Ascending aorta (tissue), 2 donors: ENCODE results near the gene MB. TPM values are rescaled to one million over a fixed set of nuclear protein-coding genes. Genes with fewer than 3 reads are reported as not detected.

ENCODE experiments used
- DNase-seq, 2 donors: peaks; one replicate each; pipeline ENCODE4 v3.0.0-alpha.2; 2019; ENCODE audit warnings: low spot score in 2 of 2
- H3K27ac ChIP-seq, 2 donors: fragments of 200-600 bp; sonication (generic); one replicate each; pipeline ENCODE4 v1.5.1; 2016 to 2017; ENCODE audit warnings: mild to moderate bottlenecking in 1 of 2
- H3K27me3 ChIP-seq: fragments of 200-600 bp; sonication (generic); one replicate; pipeline ENCODE4 v1.5.1; 2017
- H3K36me3 ChIP-seq, 2 donors: fragments of 200-600 bp; sonication (generic); one replicate each; pipeline ENCODE4 v1.5.1; 2016
- H3K4me1 ChIP-seq, 2 donors: fragments of 200-600 bp; sonication (generic); one replicate each; pipeline ENCODE4 v1.5.1; 2016 to 2017; ENCODE audit warnings: mild to moderate bottlenecking in 1 of 2
- H3K4me3 ChIP-seq, 2 donors: fragments of 200-600 bp; sonication (generic); one replicate each; pipeline ENCODE4 v1.5.1; 2016 to 2017; ENCODE audit warnings: mild to moderate bottlenecking in 1 of 2
- H3K9me3 ChIP-seq, 2 donors: fragments of 200-600 bp; sonication (generic); one replicate each; pipeline ENCODE4 v1.5.1; 2016
- CTCF ChIP-seq, 3 experiments: fragments of 200-600 bp in 2 of 3; fragments of 450-650 bp in 1 of 3; sonication (generic) in 2 of 3; IDR thresholded peaks; one replicate each; pipeline ENCODE4 v1.5.1; 2016 to 2019; ENCODE audit warnings: antibody characterized with exemption in 3 of 3, mild to moderate bottlenecking in 1 of 3, moderate library complexity in 1 of 3
- intact Hi-C: fragments of 100-400 bp; cut with DNase I; formaldehyde crosslinking; loops from one replicate; pipeline ENCODE4 v1.15.1; 2023
- total RNA-seq: library from RNA; depleted of rRNA; stranded (reverse); fragments of >200 nt; gene quantifications from one replicate; pipeline ENCODE4 v1.1.0, GENCODE V29; 2016

MB gene
- total RNA-seq, 1 donor from 2014 or later, result not detected

DNA sequence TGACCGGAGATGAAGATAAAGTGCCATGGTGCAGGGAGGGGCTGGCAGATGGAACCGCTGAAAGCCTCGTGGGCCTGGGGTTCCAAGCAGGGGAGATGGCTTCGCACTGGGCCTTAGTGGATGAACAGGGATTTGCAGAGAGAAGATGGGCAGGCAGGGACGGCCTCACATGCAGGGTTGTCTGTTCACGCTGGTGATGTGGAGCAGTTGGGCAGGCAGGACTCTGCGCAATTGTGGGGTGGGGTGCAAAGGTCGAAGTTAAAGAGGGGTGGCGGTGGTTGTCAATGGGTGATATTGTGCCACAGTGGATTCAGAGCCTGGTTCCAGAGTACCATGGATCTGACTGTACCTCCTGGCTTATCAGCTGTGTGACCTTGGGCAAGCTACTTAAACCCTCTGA lies 7.9 kb downstream of the MB start:
- Histone ChIP-seq H3K36me3 (no peaks in the 10 kb centered on the region), H3K4me1 (peaks cover 2 to 13% of the 10 kb centered on the region in 2 donors), H3K4me3 (no peak overlapping the region), H3K9me3 (no peaks in the 10 kb centered on the region), H3K27me3 (no peaks in the 10 kb centered on the region), H3K27ac (no peak overlapping the region)
- no peak for TF ChIP-seq CTCF (IDR thresholded peaks at IDR 0.05)
- intact Hi-C loops, result no loop called here
- DNase-seq, result no peak

GRCh38 chr22:35608088-35608487 lies 9.0 kb downstream of the MB start:
- no peak for DNase-seq
- intact Hi-C loops, result no loop called here
- Histone ChIP-seq H3K4me3 (no peak overlapping the region), H3K27me3 (no peaks in the 10 kb centered on the region), H3K4me1 (peaks cover 2 to 13% of the 10 kb centered on the region in 2 donors), H3K27ac (no peak overlapping the region), H3K36me3 (no peaks in the 10 kb centered on the region), H3K9me3 (no peaks in the 10 kb centered on the region)
- no peak for TF ChIP-seq CTCF (IDR thresholded peaks at IDR 0.05)

GRCh38 chr22:35606916-35607315 lies 10.2 kb downstream of the MB start:
- H3K9me3 ChIP-seq, result no peaks in the 10 kb centered on the region
- H3K27ac ChIP-seq, result no peak overlapping the region
- no peak overlapping the region for H3K4me3 ChIP-seq
- TF ChIP-seq CTCF (IDR thresholded peaks at IDR 0.05), result no peak
- no peaks in the 10 kb centered on the region for H3K27me3 ChIP-seq
- peaks cover 2 to 13% of the 10 kb centered on the region in 2 donors for H3K4me1 ChIP-seq
- H3K36me3 ChIP-seq, result no peaks in the 10 kb centered on the region
- DNase-seq, result no peak
- intact Hi-C loops, result no loop called here

DNA sequence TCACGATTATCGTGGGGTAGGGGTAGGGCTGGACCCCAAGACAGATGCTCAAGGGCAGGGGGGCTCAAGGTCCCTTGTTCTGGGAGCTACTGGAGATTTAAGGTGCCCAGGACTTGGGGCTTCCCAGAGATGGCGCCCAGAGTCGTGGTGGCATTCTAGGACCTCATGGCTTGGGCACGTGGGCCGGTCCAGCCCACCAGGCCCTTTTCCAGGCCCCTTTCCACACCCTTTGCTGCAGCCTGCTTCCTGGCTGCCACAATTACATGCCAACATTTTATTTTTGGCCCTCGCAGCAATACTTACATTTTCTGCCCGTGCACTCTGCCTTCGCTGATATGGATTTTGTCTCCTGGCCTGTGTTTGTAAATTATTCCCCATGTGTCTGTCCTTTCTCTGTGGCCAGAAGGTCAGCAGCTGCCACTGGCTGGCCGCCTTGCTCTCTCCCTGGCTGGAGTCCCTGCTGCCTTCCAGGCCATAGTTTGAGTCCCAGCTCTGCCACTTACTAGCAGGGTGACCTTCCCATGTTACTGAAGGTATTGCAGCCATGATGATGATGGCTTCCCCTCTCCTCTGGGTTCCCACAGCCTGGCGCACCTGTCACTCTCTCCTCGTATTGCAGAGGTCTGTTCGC lies 11.2 kb downstream of the MB start:
- Histone ChIP-seq H3K27me3 (no peaks in the 10 kb centered on the region), H3K36me3 (no peaks in the 10 kb centered on the region), H3K27ac (peak overlapping the region; percentile 15 to 49), H3K4me1 (peaks cover 2 to 13% of the 10 kb centered on the region in 2 donors), H3K9me3 (no peaks in the 10 kb centered on the region), H3K4me3 (no peak overlapping the region)
- intact Hi-C loops, result no loop called here
- no peak for TF ChIP-seq CTCF (IDR thresholded peaks at IDR 0.05)
- no peak for DNase-seq

GRCh38 chr22:35605369-35605680 lies 11.8 kb downstream of the MB start:
- intact Hi-C loops, result no loop called here
- H3K27me3 ChIP-seq, result no peaks in the 10 kb centered on the region
- no peak for TF ChIP-seq CTCF (IDR thresholded peaks at IDR 0.05)
- H3K36me3 ChIP-seq, result no peaks in the 10 kb centered on the region
- no peak for DNase-seq
- peak overlapping the region in 1 of 2 donors; percentile 49 for H3K27ac ChIP-seq
- no peaks in the 10 kb centered on the region for H3K9me3 ChIP-seq
- H3K4me3 ChIP-seq, result no peak overlapping the region
- peaks cover 2 to 13% of the 10 kb centered on the region in 2 donors for H3K4me1 ChIP-seq
